ENCODE results near the gene BCR.

BCR gene

DNA sequence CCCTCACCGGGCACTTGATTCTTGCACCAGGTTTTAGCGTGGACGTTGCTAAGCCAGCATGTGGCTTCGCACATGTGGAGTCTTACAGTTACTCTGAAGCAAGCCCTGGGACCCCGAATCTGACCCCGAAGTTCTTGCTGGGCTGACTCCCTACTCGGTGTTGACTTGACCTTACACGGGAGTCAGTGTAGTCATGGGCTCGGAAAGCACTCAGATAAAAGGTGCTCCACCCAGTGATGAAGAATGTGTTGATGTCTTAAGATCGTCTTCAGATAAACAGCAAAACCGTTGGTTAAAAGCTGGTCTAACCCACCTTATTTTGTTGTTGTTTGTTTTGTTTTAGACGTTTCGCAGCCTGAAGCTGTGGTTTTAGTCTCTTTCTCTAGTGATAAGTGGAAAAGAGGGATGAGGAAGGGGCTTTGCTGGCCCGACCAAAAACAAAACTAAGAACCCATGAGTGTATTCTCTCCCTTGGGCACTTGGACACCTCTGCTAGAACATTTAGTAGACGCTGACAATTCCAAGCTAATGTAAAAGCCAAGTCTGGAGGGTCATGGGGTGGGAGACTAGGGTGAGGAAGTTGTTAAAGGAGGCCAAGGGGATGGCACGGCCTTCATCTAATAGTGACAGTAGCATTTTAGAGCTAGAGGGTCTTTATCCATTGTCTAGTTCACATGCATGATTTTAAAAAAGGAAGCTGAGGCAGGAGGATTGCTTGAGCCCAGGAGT is 69.9 kb downstream of the BCR start:
- DNase-seq: no peak

DNA sequence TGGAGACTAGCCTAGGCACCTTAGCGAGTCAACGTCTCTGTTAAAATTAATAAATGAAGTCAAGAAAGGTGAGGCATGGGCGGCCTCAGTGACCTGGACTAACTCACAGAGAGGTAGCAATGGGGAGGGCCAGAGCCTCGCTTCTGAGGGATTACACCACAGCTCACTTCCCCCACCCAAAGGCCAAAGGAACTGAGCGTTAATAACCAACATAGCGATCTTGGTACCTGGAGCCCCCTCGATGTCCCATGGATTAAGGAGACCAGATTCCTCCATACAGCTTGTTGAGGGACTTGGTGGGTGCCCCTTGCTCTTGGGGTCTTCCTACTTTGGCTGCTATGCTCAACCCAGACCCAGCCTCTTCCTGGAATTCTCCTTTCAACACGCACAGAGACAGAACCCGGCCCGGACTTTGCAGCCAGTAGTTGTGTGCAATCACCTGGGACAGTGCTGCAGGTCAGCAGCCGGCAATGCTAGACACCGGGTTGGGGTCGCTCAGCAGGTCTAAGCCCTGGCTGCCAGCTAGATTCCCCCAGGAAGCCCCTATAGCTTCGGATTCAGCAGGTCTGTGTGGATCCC is 70.6 kb downstream of the BCR start:
- no peak for DNase-seq

DNA sequence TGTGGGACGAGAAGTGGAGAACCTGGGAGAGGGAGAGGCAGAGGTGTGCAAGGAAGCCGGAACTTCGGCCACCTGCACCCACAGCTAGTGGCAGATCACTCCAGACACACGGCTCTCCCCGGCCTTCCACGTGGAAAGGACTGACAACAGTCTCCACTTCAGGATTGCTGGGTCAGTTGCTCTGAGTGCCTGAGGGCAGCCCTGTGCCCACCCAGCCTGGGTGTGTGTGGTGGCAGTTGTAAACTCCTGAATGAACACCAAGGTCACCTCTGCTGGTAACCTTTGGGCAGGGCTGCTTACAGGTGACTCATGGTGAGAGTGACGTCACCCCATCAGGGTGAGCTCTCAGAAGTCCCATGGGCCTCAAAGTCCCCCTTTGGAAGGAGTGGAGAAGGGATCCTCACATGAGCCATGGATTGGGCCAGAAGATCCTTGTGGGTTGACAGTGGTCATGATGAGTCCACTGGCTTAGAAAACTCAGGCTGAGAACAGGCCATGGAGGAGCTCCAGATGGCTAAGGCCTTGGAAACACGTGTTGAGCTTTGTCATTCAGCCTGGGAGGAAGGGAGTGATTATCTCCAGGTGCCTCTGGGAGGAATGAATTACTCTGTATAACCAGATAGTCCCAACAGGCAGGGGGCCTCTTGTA is 71.3 kb downstream of the BCR start:
- no peak for DNase-seq

DNA sequence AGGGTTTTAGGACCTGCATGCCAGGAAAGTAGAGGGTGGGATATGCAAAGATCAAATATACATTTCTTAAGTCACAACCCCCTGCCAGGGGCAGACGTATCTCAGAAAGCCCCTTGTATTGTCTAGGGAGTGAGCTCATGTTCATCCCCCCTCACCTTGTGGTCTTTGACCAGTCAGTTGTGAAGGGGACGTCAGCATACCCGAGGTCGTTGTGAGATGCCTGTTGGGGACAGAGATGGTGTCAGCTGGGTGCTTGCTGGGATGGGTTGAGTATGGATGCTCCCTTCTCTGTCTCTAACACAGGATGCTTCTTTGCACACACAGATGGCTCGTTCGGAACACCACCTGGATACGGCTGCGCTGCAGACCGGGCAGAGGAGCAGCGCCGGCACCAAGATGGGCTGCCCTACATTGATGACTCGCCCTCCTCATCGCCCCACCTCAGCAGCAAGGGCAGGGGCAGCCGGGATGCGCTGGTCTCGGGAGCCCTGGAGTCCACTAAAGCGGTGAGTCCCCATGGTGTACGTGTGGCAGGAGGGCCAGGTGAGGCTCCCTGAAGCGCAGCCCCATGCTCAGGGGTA is 73.3 kb downstream of the BCR start:
- no peak for DNase-seq

DNA sequence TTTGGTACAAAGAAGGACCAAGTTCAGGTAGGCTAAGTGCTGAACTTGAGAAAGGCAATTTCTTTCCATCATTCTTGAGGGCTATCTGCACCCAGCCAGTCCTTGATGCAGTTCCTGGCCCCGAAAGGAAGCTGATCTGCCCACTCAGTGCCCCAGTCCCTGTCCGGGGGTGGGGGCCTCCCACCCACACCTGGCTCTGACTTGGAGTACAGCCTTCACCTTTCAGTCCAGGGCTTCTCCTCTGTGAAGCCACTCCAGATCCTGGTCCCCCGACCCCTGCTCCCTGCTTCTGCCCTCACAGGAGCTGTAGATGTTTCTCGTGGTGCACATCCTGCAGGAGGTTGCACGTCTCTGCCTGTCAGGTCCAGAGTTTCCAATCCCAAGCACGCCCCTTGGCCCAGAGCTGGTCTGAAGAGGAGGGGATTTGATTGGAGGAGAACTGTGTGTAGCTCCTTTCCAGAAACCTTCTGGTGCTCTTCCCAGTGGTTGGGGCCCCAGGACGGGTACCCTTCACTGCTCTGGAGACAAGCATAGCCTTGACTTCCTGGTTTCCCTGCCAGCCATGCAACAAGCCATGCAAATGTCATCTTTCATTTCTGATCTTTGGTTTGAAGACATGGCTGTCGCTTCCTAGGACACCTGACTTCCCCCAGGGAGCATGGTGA is 75.3 kb downstream of the BCR start:
- DNase-seq: no peak

DNA sequence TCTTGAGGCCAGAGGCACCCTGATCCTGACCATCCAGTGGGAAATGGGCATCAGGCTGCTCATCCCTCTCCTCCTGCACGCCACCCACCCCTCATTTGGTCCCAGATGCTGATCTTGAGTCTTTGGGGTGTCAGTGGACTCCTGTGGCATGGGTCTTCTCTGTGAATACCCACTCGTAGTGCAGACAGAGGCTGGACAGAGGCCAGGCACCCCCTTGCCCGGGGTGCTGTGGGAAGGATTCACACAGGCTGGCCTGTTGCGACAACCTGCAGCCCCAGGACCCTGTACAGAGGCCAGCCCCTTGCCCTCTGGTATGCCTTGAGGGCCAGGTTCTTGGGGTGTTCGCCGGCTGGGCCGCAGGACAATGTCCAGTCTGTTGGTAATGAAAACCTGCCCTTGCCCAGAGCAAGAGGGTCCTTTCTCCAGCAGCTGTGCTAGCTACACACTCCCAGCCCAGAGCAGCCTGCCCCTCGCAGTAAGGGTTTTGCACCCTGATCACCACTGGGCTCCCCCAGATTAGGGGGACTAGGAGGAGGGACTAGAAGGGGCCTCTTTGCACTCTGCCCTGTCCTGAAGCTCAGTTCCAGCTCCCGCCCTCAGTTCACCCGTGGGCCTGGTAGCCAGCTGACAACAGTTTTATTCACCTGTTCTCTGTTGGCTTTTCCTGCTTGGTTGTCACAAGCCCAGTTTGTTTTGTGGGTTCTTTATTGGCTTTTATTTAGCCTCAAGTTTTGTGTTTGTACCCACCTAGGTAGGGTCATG is 76.0 kb downstream of the BCR start:
- no peak for DNase-seq

DNA sequence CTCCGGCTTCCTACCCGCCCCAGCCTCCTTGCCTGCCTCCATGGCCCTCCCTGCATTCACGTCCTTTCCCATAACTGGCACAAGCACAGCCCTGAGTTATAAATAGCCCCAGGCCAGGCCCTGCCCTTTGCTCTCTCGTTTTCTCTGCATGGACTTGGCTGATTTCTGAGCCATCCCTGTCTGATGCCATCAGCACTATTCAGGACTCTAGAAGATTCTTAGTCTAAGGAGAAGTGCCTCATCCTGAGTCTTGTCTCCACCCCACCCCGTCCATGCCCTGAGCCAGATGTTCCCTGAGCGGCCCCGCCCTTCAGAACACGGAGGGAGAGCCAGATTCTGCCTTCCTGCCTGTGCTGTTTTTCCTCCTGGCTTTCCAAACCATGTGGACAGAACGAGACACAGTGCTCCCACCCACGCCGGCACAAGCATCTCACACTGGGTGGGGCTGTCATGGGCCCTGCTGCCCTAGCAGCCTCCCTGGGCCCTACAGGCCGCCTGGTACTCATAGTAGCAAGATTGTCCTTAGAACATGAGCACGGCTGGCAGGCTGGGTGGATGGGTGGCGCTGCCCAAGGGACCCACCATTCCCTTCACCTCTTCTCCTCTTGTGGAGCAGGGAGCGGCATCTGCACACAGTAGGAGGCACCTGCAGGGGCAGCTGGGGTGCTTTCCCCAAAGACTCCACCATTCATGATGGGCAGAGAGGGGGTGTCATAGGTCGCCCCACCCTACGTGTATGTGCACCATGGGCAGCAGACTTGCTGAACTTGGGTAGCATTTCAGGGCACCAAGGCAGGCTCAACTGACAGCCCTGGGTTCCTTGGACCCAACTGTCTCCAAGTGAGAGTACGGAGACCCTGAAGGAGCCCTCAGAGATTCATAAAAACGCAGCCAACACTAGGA is 76.9 kb downstream of the BCR start:
- DNase-seq: no peak

DNA sequence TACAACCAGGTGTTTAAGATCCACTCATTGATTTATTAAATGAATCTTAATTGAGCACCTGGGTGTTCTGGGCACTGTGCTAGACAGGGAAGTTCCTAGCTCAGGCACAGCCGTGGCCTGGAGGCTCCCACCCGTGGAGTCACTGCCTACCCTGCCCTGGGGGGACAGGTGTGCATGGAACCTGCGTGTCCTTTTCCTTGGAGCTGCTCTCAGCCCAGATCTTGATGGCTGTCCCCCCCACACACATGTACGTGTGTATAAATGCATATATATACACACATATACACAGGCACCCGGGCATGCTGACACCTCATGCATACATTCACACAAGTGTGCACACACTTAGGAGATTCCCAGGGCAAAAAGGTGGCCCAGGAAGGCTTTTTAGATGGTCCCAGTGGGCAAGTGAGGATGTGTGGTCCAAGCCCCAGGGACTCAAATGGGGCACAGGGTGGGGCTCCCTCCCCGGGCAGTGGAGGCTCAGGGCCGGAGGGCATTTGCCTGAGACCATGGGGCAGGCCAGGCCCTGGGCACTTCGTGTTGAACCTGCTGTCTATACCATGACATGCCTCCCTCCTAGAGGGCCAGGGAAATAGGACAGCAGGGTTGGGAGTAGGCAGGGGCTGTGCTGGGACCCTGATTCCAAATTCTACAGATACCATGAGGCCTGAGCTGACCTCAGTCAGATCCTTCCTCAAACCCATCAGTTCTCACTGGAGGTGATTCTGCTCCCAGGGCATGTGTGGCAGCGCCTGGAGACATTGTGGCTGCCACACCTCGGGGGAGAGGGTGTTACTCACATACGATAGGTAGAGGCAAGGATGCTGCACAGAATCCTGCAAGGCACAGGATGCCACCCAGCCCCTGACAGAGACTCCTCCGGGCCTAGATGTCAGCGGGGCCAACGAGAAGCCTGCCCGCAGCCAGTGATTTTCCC is 77.8 kb downstream of the BCR start:
- DNase-seq: no peak

DNA sequence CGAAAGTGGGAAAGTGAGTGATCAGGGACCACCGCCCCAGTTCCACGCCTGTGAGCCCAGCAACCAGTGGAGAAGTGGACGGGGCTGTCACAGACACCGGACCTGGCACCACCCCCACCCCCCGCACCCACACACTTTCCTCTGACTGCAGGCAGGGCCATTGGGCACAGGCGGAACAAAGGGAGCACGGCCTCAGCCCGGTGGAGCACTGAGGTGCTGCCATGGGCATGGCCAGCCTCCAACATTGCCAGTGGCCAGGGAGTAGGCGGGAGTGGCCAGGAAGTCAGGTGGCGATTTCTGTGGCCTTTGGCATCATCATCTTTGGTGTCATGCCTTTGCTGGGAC is 78.5 kb downstream of the BCR start:
- no peak for DNase-seq

DNA sequence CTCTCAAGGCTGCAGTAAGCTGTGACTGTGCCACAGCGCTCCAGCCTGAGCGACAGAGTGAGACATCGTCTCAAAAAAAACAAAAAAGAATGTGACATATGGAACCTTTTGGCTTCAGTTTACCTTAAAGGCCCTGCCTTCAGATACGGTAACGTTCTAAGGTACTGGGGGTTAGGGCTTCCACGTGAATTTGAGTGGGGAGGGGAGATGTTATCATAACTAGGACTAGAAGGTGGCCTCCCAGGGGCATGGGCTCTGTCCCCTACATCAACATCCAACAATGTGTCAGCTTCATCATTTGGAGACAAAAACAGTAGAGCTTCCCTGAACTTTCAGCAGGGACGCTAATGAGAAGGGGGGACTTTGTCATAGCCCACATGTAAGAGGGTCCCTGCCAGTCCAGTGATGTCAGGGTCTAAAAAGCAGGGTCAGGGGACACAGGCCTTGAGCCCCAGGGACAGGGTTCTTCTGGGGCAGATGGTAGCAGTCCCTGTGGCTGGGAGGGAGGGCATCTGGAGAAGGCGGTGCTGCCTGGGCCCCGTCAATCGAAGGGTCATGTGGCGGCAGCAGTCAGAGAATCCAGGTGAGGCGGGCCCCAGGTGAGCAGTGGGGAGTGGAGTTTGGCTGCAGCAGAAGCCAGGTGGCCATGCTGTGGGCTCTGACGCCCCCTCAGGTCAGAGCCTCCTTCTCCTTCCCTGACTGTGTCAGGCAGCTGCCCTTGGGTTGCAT is 79.8 kb downstream of the BCR start:
- no peak for DNase-seq

DNA sequence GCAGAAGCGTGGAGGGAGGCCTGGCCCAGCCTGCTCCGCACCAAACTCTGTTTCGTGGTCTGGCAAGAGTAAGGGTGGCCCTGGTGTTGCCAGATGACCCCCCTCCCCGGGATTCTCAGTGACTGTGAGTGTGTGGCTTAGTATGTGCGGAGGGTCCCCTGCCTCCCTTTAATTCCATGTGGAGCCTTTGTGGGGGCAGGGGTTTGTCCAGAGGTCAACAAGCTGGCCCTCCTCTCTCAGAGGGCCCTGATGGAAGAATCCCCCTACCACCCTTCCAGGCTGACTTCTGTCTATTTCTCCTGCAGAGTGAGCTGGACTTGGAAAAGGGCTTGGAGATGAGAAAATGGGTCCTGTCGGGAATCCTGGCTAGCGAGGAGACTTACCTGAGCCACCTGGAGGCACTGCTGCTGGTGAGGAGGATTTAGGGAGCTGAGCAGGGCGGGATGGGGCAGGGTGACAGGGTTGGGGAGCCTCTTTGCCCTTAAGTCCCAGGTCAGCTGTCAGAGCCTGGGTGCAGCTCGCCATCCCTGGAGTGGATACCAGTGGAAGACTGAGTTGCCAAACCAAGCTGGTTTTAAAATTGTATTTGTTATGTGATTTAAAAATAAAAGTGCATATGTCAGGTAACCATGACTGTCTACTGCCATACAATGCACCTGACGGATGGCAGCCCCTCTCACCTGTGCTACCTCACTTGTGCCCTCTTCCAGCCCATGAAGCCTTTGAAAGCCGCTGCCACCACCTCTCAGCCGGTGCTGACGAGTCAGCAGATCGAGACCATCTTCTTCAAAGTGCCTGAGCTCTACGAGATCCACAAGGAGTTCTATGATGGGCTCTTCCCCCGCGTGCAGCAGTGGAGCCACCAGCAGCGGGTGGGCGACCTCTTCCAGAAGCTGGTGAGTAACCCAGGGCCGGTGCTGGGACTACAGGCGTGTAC is 80.6 kb downstream of the BCR start:
- no peak for DNase-seq

DNA sequence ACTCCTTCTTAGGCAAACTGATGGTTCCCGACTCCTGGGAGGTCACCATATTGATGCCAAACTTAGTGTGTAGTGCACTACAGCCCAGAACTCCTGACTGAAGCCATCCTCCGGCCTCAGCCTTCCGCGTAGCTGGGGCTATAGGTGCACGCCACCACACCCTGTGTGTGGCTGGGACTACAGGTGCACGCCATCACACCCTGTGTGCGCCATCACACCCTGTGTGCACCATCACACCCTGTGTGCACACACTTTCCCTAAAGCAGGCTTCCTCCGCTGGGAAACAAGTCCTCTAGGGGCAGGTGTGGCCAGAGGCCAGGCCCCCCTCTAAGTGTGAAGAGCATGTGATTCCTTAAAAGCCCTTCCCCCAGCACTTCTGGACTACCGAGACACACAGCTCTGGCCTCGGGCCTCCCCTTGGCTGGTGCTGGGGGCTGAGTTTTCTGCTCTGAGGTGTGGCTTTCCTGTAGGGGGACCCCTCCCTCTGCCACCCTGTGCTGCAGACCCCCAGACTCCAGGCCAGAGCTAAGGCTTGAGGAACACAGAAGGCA is 81.7 kb downstream of the BCR start:
- DNase-seq: no peak

DNA sequence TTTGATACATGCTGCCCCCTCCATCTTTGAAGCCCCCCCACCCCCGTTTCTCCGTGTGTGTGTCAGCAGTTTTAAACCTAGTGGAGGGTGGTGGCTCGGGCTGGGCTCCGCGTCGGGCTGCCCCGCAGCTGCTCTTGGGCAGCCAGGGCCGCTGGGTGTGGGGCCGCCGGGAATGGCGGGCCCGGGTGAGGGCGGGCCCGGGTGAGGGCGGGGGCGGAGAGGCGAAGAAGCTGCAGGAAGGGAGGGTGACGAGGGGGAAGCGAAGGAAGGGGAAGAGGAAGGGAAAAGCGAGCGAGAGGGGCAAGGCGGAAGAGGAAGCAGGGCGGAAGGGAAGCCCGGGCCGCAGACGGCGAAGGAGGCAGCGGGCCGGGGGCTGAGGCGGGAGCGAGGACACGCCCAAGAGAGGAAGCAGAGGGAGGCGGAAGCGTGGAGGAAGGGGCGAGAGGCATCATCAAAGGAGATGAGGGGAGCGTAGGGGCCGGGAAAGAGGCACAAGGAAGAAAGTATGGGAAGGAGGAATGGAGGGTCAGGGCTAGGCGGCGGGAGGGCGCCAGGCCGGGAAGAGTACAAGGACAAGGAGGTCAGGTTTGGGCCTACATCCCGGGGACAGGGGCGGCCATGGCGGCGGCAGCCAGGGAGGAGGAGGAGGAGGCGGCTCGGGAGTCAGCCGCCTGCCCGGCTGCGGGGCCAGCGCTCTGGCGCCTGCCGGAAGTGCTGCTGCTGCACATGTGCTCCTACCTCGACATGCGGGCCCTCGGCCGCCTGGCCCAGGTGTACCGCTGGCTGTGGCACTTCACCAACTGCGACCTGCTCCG is 82.4 kb downstream of the BCR start:
- DNase-seq: no peak

DNA sequence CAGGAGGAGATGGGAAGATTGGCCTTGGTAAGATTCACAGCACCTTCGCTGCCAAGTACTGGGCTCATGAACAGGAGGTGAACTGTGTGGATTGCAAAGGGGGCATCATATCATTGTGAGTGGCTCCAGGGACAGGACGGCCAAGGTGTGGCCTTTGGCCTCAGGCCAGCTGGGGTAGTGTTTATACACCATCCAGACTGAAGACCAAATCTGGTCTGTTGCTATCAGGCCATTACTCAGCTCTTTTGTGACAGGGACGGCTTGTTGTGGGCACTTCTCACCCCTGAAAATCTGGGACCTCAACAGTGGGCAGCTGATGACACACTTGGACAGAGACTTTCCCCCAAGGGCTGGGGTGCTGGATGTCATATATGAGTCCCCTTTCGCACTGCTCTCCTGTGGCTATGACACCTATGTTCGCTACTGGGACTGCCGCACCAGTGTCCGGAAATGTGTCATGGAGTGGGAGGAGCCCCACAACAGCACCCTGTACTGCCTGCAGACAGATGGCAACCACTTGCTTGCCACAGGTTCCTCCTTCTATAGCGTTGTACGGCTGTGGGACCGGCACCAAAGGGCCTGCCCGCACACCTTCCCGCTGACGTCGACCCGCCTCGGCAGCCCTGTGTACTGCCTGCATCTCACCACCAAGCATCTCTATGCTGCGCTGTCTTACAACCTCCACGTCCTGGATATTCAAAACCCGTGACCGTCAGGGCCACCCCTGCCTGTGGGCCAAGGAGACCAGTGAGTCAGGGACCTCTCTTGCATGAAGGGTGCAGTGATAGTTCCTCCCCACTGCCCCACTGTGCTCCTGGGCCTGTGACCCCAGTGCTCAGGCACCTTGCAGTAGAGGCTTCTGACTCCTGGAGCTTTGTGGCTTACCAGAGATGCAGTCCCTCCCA is 83.6 kb downstream of the BCR start:
- no peak for DNase-seq

DNA sequence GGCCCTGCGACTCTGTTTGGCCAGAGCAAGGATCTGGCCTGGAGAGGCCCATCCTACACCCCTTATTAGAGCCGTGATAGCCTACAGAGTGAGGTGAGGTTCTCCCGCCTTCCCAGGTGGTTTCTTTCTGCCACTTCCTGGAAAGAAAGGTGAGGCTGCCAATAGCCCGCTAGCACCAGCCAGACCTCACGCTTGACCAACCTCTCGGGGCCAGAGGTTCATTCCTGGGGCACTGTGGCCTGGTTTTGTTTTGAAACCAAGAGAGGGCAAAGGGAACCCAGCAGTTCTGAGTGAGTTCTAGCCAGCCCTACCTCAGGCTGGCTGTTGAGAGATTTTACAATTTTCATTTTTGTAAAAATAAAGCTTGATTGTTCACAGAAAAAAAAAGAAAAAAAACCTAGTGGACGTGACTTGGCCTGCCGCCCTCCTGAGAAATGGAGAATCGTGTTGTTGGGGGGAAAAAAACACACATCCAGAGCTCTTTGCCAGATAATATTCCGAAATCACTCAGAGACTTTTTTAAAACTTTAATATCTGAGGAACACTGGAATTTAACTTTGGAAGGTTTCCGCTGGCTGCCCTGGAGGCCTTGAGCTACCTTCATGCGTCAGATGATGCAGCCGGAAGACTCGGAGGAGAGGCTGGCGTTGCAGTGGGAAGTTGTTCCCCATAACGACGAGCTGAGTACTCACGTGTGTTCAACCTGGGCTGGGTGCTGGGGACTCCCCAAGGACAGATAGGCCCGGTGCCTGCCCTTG is 84.5 kb downstream of the BCR start:
- no peak for DNase-seq

DNA sequence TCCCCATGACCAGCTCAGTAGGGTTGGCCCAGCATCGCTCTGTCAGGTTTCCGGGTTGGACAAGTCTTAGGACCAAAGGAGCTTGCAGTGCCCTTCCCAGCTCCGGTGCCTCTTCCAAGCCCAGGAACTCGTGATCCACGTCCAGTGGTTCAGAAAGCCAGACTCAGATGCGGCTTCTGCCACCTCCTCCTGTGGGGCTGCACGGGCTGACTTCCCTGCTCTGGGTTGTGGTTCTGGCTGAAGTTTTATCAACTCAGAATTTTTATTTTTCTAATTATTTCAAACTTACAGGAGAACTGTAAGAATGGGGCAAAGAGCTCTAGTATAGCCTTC is 85.0 kb downstream of the BCR start:
- no peak for DNase-seq

Data from NCI-H1694 treated with DMSO at 0.1 percent for 48 hours (cell line).